SKM-1 (cell line): ENCODE data around the gene KLC1.
"Not testable (repeated sequence)": the region's sequence is repeated elsewhere in the genome, so short reads cannot be mapped to it uniquely, and the experiment has no call there.

Source experiments
- DNase-seq: peaks from one replicate; lab custom pipeline; 2025; ENCODE audit not compliant: unreplicated experiment; lab: John Stamatoyannopoulos, UW

Gene KLC1

GRCh38 chr14:103688906-103689902, 60.2 kb downstream of the KLC1 start:
- no peak for DNase-seq

- no peak for DNase-seq
Observed at GRCh38 chr14:103690332-103690731, 61.3 kb downstream of the KLC1 start.

GRCh38 chr14:103691655-103692054, 62.6 kb downstream of the KLC1 start:
- DNase-seq: not testable (repeated sequence)

GRCh38 chr14:103692159-103692558, 63.1 kb downstream of the KLC1 start:
- DNase-seq: no peak

GRCh38 chr14:103692871-103693270, 63.9 kb downstream of the KLC1 start:
- DNase-seq: no peak

- DNase-seq: no peak
Observed at GRCh38 chr14:103693515-103693914, 64.5 kb downstream of the KLC1 start.

- no peak for DNase-seq
Observed at GRCh38 chr14:103694572-103695026, 65.6 kb downstream of the KLC1 start.

- no peak for DNase-seq
Observed at GRCh38 chr14:103695296-103696069, 66.5 kb downstream of the KLC1 start.

- no peak for DNase-seq
Observed at GRCh38 chr14:103696070-103696402, 67.0 kb downstream of the KLC1 start.

GRCh38 chr14:103696466-103697071, 67.6 kb downstream of the KLC1 start:
- DNase-seq: no peak

- no peak for DNase-seq
Observed at GRCh38 chr14:103697206-103697602, 68.2 kb downstream of the KLC1 start.

GRCh38 chr14:103697603-103698379, 68.8 kb downstream of the KLC1 start:
- DNase-seq: no peak

GRCh38 chr14:103698380-103699260, 69.6 kb downstream of the KLC1 start:
- DNase-seq: no peak

GRCh38 chr14:103699261-103699661, 70.2 kb downstream of the KLC1 start:
- no peak for DNase-seq

GRCh38 chr14:103699901-103700752, 71.1 kb downstream of the KLC1 start:
- no peak for DNase-seq

GRCh38 chr14:103700753-103701490, 71.9 kb downstream of the KLC1 start:
- DNase-seq: no peak

- DNase-seq: no peak
Observed at GRCh38 chr14:103702095-103702494, 73.1 kb downstream of the KLC1 start.
